Vagina (tissue), 2 donors: Measurements from ENCODE around the gene ISYNA1.

Experiments
- POLR2A ChIP-seq, 2 donors: fragments of 450-650 bp; IDR thresholded peaks; one replicate each; pipeline ENCODE4 v1.6.1; 2017; ENCODE audit warnings: antibody characterized with exemption in 2 of 2, mild to moderate bottlenecking in 2 of 2, moderate library complexity in 2 of 2
- POLR2AphosphoS5 ChIP-seq, 2 donors: sonication (generic); formaldehyde crosslinking; IDR thresholded peaks; one replicate each; pipeline ENCODE4 v1.9.0; 2017; ENCODE audit warnings: antibody characterized with exemption in 2 of 2, mild to moderate bottlenecking in 2 of 2, low read depth in 1 of 2; ENCODE audit not compliant: insufficient read depth in 1 of 2
- TF ChIP-seq, protein P1 (sequence below), 3 experiments: fragments of 450-650 bp in 2 of 3; fragments of 200-600 bp in 1 of 3; sonication (generic) in 1 of 3; IDR thresholded peaks; one replicate each; pipeline ENCODE4 v1.5.1; 2017 to 2019; ENCODE audit warnings: antibody characterized with exemption in 3 of 3, mild to moderate bottlenecking in 2 of 3, moderate library complexity in 2 of 3

DNA sequence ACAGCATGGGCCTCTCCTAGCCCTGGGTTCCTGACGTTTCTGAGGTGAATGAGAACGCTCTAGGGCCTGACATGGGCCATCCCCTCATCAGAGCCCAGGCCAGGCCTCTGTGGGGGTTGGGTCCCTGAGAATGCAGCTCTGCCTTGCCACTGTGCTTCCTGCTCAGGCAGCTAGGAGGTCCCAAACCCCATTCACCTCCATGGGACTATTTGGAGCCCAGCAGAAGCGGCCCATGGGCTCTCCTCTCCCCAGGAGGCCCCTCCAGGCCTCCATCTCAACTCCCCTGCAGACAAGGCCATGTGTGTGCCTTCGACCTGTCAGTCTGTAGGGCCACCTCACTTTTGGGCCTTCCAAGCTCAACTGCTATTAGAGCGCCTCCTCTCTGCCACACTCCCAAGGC is 47.1 kb upstream of the ISYNA1 start:
- TF ChIP-seq, protein P1, sequence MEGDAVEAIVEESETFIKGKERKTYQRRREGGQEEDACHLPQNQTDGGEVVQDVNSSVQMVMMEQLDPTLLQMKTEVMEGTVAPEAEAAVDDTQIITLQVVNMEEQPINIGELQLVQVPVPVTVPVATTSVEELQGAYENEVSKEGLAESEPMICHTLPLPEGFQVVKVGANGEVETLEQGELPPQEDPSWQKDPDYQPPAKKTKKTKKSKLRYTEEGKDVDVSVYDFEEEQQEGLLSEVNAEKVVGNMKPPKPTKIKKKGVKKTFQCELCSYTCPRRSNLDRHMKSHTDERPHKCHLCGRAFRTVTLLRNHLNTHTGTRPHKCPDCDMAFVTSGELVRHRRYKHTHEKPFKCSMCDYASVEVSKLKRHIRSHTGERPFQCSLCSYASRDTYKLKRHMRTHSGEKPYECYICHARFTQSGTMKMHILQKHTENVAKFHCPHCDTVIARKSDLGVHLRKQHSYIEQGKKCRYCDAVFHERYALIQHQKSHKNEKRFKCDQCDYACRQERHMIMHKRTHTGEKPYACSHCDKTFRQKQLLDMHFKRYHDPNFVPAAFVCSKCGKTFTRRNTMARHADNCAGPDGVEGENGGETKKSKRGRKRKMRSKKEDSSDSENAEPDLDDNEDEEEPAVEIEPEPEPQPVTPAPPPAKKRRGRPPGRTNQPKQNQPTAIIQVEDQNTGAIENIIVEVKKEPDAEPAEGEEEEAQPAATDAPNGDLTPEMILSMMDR (IDR thresholded peaks at IDR 0.05): no peak
- TF ChIP-seq POLR2A (IDR thresholded peaks at IDR 0.05): no peak
- TF ChIP-seq POLR2AphosphoS5 (IDR thresholded peaks at IDR 0.05; ENCODE audit: insufficient read depth in 1 of 2, low read depth in 1 of 2): no peak
